ENCODE data around the gene IQCK.
A peak's percentile ranks its signal among the peaks of the same experiment; 100 is the strongest.

The IQCK gene

DNA sequence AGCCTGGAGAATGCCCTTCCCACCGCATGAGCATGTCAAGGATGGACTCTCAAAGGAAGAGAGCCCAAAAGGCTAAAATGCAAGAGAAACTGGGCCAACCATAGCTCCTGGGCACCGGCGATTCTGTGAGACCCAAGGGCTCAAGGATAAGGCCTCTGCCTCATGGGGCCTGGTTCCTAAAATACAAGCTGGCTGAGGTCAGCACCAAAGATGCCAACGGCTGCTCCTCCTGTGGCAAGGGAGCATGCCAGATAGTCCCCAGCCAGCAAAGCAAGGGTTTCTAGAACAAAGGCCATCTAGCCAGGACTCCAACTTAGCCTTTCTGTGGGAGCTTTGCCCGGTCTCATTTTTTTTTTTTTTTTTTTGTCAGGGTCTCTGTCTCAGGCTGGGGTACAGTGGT, 146.5 kb downstream of the IQCK start:
- no peak for DNase-seq

DNA sequence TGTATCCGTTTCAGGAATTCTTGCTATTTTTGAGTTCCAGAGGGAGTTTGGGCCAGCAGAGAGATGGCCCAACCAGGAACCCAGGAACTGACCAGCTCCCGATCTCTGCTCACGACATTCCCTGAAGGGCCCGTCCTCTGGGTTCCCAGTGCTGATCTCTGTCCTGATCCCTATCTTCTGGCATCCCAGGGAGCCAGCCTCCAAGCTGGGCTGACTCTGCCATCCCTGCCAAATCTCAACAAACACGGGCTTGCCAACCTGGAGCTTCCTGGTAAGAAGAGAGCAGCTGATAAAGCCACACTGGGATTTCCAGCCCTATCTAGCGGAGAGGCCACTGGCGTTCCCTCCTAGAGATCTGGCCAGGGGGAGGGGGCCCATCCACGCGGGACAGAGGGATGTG, 150.3 kb downstream of the IQCK start:
- DNase-seq: no peak

DNA sequence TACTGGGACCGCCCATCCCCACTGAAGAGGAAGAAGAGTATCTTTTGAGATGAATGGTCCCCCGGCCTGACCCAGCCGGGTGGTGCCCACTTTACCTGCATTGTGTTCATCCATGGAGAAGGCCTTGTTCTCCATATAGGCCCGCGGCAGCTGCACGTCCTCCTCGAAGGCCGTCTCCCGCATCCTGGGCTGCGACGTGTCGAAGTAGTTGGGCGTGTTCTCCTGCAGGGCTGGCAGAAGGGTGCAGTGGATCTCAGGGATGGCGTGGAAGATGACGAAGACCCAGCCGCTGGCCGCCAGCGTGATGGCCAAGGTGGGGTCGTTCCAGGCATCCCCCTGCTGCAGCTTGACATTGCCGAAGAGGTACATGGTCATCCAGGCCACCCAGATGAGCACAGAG, 153.7 kb downstream of the IQCK start:
- no peak for DNase-seq

DNA sequence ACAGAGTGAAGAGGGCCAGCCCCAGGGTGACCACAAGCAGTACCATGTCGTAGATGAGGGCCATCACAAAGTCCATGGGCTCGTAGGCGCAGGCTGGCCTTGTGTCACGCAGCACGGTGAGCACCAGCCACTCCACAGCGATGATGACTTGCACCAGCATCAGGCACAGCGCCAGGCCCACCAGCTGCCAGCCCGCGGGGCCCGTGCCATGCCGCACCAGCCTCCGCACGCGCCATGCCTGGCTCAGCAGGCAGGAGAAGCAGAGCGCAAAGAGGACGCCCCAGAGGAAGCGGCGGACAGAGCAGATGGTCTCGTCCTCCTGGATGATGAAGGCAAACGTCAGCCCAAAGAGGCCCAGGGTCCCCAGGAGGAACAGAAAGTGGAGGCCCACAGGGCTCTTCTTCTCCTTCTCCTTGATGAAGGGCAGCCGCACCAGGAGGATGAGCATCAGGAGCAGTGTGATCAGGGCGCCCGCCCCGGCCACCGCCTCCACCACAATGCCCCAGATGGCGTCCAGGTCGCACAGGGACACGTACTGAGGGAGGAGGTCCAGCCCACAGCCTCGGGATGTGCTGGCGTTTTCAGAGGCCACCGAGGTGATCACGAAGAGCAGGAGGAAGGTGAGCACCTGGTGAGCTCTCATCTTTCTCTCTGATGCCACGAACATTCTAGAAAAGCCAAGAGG, 154.2 kb downstream of the IQCK start:
- DNase-seq: no peak

DNA sequence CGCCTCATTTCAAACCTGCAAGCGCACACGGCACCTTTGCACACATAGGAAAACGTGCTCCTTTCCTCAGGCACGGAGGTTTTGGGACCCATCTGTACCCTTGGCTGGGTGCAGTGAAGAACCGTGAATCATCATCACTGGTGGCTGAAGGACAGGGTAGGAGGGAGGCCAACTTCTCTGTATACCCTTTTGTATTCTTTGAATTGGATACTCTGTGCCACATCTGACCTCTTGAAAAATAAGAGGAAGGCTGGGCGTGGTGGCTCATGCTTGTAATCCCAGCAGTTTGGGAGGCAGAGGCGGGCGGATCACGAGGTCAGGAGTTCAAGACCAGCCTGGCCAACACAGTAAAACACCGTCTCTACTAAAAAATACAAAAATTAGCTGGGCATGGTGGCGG, 154.9 kb downstream of the IQCK start:
- no peak for DNase-seq

DNA sequence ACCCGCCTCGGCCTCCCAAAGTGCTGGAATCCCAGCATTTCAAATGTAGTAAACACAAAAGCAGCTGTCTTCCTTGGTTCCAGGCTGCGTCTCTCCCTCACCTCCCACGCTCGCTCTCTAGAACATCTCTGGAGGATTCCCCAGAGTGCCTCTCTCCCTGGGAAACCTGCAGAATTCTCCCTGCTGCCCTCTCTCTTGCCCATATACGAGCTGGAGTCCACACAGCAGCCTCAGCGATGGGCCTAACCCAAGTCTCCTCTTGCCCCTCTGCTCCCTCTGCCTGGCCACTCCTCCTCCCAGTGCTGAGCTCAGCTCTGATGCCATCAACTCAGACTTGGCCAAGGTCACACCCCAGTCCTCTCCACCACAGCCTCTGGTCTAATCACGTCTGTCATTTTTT, 156.0 kb downstream of the IQCK start:
- no peak for DNase-seq

DNA sequence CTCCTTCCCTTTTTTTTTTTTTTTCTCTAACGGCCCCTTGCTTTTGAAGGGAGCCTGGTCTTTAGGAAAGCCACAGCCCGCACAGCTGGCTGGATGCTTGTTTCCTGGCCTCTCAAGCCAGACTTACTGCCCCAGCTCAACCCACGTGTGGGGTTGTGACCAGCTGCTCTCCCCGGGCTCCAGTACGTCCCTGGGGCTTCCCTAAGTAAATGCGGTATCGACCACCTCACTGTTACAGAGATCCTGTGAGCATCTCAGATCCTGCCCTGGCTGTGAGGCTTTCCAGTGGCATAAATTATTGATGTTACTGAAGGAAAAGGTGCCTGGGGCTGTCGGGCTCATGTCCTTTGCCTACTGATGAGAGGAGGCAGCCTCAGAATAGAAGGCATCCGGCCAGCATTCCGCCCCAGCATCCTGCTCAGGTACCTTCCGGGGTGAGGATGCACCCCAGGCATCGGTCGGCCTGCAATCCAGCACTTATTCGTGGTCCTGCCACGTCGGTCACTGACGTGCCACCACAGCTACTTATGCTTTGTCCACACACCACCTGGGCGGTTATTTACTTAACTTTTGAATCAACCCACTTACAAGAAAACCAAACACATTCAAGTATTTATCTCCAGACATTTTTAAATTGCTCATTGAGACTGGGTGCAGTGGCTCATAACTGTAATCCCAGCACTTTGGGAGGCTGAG, 156.9 kb downstream of the IQCK start:
- no peak for DNase-seq

DNA sequence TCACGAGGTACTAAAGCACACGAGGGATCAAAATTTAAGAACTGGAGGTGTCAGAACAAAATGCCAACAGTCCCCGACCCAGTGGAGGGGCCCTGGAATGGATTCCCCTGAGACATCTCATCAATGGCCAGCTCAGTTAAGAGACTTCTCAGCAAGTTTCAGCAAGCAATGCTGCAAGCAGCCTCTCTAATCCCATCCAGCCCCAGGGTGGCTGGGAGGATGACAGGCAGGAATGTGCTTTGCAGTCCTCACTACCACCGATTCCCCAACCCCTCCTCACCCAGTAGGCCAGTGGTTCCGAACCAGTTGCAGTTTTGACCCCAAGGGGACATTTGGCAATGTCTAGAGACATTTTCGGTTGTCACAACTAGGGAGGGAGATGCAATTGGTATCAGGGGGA, 157.8 kb downstream of the IQCK start:
- no peak for DNase-seq

DNA sequence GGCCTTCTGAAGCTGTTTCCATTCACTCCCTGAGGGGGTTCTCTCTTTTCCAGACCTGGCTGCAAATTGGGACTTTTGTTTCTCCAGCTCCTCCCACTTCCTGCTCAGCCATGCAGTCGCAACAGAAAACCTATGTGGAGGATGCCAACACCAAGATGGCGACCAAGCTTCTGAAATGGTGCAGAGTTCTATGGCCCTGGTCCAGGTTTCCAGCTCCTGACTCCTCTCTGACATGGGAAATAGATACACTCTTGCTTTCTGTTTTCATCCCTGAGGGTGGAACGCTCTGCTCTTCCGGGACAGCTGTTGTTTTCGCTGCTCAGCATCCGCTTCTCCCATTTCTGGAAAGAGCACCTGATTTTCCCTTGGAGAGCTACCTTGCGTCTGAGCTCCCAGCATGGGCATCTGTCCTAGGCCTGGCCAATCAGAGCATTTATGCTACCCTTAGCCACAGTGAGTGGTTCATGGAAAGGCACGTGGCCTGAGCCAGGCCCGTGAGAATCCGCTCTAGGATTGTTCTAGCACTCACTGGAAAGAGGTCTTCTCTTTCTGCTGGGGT, 158.5 kb downstream of the IQCK start:
- no peak for DNase-seq

DNA sequence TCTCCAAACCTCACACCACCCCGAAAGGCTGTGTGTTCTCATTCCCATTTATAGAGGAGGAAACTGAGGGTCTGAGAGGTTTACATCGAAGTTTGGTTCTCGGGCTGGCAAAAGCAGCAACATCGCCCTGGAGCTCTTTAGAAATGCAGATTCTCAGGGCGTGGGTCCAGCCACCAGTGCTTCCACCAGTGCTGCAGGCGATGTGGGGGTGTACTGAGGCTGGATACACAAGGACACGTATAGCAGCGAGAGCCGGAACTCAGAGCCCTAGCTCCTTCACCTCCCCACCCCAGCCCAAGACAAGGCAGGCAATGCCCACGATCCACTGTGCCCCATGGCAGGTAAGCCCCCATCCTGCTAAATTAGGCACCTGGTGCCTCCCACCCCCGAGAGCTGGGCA, 160.7 kb downstream of the IQCK start:
- DNase-seq: no peak

DNA sequence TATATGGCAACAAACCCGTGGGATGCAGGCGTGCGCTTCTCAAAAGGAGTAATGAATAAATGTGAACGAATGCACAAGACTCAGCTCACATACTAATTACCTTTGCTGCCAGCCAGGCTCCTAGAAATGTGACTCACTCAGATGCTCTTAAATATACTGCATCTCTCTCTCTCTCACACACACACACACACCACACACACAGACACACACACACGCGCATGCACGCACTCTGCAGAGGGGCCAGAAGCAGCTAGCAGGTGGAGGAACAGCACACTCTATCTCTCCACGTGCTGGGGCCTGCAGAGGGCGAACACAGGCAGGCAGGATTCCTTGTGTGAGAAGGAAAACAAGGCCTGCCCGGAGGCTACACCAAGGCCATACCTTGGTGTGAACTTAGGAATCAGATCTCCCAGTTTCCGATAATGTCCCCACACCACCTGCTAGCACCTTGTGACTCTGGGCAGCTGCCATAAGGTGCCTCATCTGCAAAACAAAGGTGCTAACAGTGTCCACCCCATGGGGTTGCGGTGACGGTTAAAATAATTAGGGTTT, 161.2 kb downstream of the IQCK start:
- DNase-seq: no peak

DNA sequence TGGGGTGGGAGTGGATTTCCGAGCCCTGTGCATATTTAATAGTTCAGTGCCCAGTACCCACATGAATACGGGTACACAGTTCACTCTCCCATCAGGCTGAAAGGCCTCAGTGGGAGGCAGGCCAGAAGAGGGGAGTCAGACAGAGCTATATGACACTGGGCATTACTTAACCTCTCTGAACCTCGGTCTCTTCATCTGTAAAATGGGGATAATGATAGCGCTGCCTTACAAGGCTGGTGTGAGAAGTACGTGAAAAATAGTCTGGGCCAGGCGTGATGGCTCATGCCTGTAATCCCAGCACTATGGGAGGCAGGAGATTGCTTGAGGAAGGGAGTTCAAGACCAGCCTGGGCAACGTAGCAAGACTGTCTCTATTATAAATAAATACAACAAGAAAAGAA, 163.0 kb downstream of the IQCK start:
- DNase-seq: no peak

DNA sequence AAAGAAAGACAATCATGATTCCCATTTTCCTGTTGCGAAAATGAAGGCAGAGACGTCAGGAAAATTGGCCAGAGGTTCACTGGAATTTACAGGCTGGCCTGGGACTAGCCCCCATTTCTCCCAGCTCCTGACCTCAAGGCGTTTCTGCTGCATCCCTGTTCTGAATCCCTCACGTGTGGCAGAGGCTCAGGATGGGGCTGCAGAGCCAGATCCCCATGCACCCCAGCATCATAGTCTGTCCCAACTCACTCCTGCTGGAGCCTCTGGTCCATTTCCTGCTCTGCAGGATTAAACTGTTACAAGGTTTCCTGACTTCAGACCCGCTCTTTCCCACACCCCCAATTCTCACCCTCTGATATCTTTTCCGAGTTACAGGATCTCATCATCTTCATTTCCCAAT, 163.7 kb downstream of the IQCK start:
- no peak for DNase-seq

DNA sequence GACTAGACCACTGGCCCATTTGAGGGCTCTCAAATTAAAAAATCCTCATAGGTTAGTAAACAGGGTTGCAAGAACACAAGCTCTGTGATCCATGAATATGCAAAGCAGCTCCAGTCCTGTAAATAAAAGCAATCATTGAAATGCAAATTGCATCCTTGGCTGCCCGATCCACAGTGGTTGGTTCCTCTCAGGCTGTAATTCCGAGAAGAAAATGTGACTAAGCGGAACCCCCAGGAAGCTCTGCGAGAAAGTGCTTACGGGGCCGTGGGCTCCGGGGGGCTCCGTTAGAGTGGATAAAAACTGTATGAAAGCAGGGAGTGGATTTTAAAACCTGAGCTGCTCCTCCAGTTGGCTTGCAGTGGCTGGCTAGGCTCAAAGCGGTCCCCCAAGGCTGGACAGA, 164.1 kb downstream of the IQCK start:
- DNase-seq: no peak

DNA sequence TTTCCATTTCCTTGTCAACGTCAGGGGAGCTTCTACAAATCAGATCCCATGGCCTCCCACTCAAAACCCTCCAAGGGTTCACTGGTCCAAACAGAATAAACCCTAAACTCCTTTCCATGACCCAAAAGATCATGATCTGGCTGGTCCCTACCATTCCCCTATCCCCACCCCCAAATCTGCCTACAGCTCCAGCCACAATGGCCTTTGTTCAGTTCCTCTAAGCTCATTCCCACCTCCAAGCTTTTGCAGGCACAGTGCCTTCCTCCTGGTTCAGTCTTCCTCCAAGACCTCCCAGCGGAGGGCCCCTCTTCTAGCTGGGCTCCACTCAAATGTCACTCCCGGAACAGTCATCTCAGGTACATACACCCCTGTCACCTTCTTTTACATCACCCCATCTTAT, 164.6 kb downstream of the IQCK start:
- DNase-seq: no peak

DNA sequence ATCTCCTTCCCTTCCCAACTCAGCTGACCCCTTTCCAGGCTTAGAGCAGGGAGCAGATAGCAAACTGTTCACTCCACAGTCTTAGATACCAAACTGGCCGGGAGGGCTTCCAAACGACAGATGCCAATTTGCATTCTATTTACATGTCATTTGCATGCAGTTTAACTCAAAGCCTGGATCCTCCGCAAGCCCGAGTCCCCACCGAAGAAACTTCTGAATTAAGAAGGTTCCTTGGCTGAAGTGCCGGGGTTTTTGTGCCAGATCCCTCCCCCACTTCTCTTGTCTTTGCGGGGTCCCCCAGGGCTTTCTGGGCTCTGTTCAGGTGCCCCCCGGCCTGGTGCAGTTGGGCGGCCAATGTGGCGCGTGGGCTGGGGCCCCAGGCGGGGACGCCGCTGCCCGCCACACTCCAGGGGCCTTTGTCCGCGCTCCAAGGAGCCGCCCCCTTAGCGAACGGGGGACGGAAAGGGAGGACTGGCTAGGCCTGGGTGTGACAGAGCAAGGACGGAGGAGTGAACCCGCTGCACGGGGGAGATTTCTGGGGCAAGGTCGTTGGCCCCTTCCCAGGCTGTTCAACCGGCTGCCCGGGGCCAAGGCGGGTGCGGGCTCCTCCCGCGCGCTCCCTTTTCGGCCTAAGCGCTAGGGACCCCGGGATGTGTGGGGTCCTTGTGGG, 165.4 kb downstream of the IQCK start:
- no peak for DNase-seq

DNA sequence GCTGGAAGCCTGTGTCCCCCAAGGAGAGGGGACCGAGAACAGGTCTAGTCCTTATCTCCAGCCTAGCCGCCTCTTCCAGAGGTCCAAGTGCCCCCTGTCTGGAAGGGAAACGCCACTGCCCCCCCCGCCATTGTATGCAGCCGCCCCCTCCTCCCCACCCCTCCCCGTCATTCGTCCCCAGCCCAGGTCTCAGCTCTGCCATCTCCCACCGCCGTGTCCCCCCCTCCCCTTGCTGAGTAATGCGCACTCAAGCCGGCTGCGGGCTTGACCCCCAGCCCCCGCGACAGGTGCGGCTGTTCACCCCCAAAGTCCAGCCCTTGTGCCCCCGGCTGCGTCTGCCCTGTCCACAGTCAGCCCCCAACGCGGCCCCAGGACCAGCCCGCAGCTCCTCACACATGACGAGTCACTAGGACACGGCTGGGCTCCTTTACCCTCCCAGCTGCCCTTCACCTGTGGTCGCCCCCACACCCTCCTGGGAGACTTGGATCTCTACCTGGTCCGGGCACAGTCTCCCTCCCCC, 166.0 kb downstream of the IQCK start:
- DNase-seq: no peak

DNA sequence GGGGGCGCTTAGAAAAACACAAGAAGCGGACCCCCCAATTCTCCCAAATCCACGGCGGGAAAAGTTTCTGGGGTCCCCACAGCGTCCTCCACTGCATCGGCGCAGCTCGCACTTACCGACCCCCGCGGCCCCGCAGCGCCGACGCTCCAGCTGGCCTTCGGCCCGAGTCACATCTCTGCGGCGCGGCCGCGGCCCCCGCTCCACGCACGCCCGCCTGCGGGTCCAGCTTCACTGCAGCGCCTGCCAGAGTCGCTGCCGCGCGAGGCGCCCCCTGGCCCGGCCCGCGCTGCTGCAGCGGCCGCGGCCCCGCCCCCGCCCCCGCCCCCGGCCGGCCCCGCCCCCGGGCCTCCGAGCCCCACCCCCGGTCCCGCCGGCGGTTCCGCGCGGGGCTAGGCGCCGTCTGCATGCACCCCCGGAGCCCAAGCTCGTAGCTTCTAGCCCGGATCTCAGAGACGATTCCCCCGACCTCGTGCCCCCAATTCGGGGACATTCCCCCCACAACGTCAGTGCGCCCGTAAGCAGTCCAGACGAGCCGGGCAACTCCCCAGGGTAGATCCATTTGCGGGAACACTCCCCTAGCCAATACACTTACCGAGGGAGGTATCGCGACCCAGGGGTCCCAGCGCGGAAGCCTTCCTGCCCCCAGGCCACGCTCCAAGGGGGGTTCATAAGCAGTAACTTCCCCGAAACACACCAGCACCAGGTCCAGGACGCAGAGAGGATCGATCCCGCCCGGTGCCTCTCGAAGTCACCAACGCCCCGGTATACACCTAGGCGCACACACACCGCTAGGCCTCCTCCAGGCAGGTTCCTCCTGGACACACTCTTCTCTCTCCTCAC, 166.8 kb downstream of the IQCK start, which contains the start of gene GPRC5B:
GPRC5B (minus strand) TSS at position 238 of the 840 bp plus-strand sequence. CDS start 12,003 bp downstream, outside the sequence.
- DNase-seq: peak; percentile 70

DNA sequence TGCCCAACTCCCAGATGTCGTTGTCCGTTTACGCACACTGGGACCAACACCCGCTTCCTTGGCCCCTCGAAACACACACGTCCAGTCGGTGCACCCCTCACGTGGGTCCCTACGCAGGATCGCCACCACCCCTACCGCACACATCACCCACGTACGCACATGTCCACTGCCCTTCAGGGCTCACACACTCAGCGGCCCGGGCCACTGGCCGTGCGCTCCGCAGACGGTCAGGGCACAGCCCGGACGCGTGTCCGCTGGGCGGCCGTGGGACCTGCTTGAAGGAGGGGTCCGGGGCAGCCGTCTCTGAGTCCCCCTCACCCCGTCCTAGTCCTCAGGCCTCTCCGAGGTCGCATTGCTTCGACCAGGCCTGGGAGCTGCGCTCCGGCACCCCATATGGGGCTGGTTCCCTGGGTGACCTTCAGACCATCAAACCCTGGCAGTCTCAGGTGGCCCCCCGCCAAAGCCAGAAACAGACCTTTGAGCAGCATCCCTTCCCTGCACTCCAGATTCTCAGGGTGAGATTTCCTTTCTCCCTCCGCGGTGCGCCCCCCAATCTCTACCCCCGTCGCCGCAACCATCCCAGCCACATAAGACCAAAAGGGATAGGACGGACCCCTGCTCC, 167.5 kb downstream of the IQCK start:
- peak; percentile 62 for DNase-seq

DNA sequence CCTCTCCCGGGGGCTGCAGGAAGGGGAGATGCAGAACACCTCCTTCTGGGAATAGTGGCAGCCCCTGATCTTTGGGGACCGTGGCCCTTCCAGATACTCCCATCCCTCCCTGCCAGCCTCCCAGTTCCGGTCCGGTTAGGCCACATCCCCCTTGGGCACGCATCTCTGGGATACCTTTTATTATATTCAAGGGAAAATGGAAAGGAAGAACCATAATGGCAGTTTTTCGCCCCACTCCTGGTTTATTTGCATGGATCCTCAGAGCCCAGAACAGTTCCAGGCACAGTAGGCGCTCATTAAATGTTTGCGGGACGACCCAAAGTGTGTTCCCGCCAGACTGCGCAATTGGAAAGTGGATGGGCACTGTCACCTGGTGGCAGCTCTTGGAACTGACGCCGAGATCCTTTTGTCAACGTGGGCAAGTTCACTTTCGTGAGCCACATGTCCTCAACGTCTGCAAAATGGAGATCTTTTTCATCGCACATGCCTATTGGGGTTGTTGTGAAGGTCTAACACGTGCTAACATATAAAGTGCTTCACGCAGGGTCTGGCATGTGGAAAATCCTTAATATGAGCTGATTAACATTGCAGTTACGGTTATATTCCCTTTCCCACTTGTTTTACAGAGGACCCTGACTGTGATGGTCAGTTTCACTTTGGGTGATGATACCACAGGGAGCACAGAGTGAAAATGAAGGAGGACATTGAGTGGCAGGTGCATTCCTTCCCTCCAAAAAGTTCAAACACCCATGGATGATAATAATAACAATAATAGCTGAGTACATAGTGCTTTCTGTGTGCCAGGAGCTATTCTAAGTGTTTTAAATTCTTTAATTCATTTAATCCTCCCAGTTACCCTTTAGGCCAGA, 168.2 kb downstream of the IQCK start:
- peak; percentile 90 for DNase-seq

DNA sequence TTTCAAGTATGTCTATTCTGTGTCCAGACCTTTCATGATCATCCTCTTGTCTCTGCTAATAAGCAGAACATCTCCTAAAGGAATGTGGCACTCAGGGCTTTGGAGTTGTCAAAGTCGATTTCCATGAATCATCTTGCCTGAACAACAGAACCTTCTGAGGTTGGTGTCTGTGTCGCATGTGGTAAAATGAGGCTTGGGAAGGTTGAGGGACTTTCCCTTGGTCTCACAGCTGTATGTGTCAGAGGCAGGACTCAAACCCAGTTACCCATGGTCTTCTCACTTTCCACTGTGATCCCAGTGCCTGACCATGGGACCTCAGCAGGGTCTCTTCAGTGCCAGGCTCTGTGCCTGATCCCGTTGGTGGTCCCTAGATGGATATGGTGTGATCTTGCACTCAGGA, 170.8 kb downstream of the IQCK start:
- DNase-seq: no peak

Data from activated CD8-positive, alpha-beta memory T cell treated with anti-CD3 and anti-CD28 coated beads, Interleukin-2, amount 50 U/mL, for 48 hours (primary cell).